Osteocyte (in vitro differentiated cells): Measurements from ENCODE around the gene SVEP1. TPM values are rescaled to one million over a fixed set of nuclear protein-coding genes. Genes with fewer than 3 reads are reported as not detected.
A peak's percentile ranks its signal among the peaks of the same experiment; 100 is the strongest.

Experiments used
- DNase-seq: peaks from one replicate; pipeline ENCODE4 v3.0.0; 2021; ENCODE audit warnings: mixed read lengths; ENCODE audit not compliant: unreplicated experiment; ENCODE audit errors: extremely low spot score
- H3K27ac Mint-ChIP-seq: one replicate; pipeline ENCODE4 v1.8.0; 2021; ENCODE audit warnings: mild to moderate bottlenecking, mixed read lengths; ENCODE audit not compliant: unreplicated experiment
- H3K27me3 Mint-ChIP-seq: one replicate; pipeline ENCODE4 v1.8.0; 2021; ENCODE audit warnings: mixed read lengths; ENCODE audit not compliant: unreplicated experiment
- H3K36me3 Mint-ChIP-seq: one replicate; pipeline ENCODE4 v1.8.0; 2021; ENCODE audit warnings: mixed read lengths; ENCODE audit not compliant: unreplicated experiment
- H3K4me1 Mint-ChIP-seq: one replicate; pipeline ENCODE4 v1.8.0; 2021; ENCODE audit warnings: mixed read lengths; ENCODE audit not compliant: unreplicated experiment
- H3K4me3 Mint-ChIP-seq: one replicate; pipeline ENCODE4 v1.8.0; 2021; ENCODE audit warnings: mild to moderate bottlenecking, moderate library complexity, mixed read lengths; ENCODE audit not compliant: unreplicated experiment
- H3K9me3 Mint-ChIP-seq: one replicate; pipeline ENCODE4 v1.8.0; 2021; ENCODE audit warnings: mixed read lengths; ENCODE audit not compliant: unreplicated experiment
- CTCF ChIP-seq: fragments of 200-600 bp; sonication (generic); IDR thresholded peaks from 2 replicates; pipeline ENCODE4 v1.5.0; 2021; ENCODE audit warnings: antibody characterized with exemption, mild to moderate bottlenecking, moderate library complexity
- total RNA-seq: library from RNA; stranded (reverse); gene quantifications from 2 replicates; pipeline ENCODE4 v1.2.1, GENCODE V29; 2021

SVEP1 gene
- total RNA-seq, 1 donor from 2014 or later, result 3.1 TPM

DNA sequence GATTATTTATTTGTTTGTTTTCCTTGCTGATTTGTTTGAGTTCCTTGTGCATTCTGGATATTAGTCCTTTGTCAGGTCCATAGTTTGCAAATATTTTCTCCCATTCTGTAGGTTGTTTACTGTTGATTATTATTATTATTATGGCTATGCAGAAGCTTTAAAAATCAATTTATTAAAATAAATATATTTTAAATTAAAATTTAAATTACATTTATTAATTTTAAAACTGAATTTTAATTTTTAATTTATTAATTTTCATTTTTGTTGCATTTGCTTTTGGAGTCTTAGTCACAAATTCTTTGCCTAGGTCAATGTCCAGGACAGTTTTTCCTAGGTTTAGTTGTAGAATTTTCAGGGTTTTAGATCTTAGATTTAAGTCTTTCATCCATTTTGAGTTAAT lies 50.9 kb downstream of the SVEP1 start:
- TF ChIP-seq CTCF, result no peak
- Mint-ChIP-seq H3K4me1 (peaks cover 24% of the 10 kb centered on the region), H3K27me3 (no peaks in the 10 kb centered on the region), H3K9me3 (peaks cover 11% of the 10 kb centered on the region), H3K36me3 (peaks cover 3% of the 10 kb centered on the region), H3K27ac (no peak overlapping the region), H3K4me3 (no peak overlapping the region)
- DNase-seq, result no peak

DNA sequence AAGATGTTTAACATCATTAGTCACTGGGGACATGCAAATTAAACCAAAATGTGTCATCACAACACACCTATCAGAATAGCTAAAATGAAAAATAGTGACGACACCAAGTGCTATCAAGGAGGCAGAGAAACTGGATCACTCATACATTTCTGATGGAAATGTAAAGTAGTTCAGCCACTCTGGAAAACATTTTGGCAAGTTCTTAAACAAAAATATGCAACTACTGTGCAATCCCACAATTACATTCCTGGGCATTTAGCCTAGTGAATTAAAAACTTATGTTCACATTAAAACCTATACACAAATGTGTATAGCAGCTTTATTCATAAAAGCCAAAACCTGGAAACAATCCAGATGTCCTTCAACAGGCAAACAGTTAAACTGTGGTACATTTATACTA lies 53.1 kb downstream of the SVEP1 start:
- H3K4me3 Mint-ChIP-seq, result no peak overlapping the region
- peak overlapping the region; percentile 25 for H3K27ac Mint-ChIP-seq
- peaks cover 7% of the 10 kb centered on the region for H3K9me3 Mint-ChIP-seq
- DNase-seq, result no peak
- peaks cover 3% of the 10 kb centered on the region for H3K36me3 Mint-ChIP-seq
- no peak for TF ChIP-seq CTCF
- H3K27me3 Mint-ChIP-seq, result peaks cover 2% of the 10 kb centered on the region
- H3K4me1 Mint-ChIP-seq, result peaks cover 16% of the 10 kb centered on the region

DNA sequence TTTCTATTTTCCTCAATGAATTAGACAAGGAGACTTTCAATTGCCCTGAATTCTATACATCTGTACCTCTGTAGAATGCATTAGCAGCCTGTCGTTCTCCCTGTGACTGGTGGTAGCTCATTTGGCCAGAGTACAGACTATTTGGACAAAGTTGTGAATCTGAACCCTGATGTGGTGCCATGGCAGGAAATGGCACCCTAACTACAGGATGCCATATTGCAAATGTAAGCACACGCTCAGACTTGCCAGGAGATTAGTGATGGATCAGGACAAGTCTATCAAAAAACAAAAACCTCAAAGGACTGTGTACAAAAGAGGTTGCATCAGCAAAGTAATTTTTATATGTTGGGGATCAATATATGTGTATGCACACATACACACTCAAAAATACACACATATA lies 58.3 kb downstream of the SVEP1 start:
- H3K27me3 Mint-ChIP-seq, result peaks cover 2% of the 10 kb centered on the region
- H3K36me3 Mint-ChIP-seq, result no peaks in the 10 kb centered on the region
- no peak for DNase-seq
- no peak overlapping the region for H3K27ac Mint-ChIP-seq
- no peak overlapping the region for H3K4me3 Mint-ChIP-seq
- TF ChIP-seq CTCF, result no peak
- H3K9me3 Mint-ChIP-seq, result no peaks in the 10 kb centered on the region
- peaks cover 17% of the 10 kb centered on the region for H3K4me1 Mint-ChIP-seq

DNA sequence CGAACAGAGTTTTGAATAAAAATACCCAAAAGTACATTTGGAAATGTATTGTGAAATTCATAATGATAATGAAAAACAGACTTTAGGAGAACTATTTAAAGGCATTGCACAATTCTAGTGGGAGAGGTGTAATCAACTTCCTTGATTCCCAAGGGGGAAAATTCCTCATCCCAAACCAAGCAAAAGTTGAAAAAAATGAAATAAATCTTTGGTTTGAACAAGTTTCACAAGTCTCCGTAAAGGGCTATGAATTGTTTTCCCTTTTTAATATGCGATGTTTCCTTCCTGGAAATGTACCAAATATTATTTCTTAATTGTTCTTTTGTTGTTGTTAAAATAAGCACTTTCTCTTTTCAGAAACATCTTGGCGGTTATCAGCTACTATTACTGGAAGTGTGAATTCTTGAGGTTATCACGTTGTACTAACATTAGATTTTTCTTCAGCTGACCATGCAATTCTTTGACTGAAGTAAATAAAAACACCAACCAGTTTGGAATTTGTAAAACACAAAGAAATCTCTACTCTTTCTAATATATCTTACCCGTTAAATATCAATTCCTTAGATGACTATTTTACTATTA lies 59.3 kb downstream of the SVEP1 start:
- DNase-seq, result no peak
- H3K36me3 Mint-ChIP-seq, result no peaks in the 10 kb centered on the region
- no peak for TF ChIP-seq CTCF
- peak overlapping the region; percentile 1 for H3K27ac Mint-ChIP-seq
- H3K27me3 Mint-ChIP-seq, result peaks cover 2% of the 10 kb centered on the region
- H3K4me1 Mint-ChIP-seq, result peaks cover 14% of the 10 kb centered on the region
- H3K9me3 Mint-ChIP-seq, result no peaks in the 10 kb centered on the region
- no peak overlapping the region for H3K4me3 Mint-ChIP-seq

GRCh38 chr9:110517483-110517882 lies 62.1 kb downstream of the SVEP1 start:
- no peak for TF ChIP-seq CTCF
- peaks cover 14% of the 10 kb centered on the region for H3K4me1 Mint-ChIP-seq
- DNase-seq, result no peak
- no peak overlapping the region for H3K27ac Mint-ChIP-seq
- no peaks in the 10 kb centered on the region for H3K9me3 Mint-ChIP-seq
- no peak overlapping the region for H3K4me3 Mint-ChIP-seq
- no peaks in the 10 kb centered on the region for H3K36me3 Mint-ChIP-seq
- no peaks in the 10 kb centered on the region for H3K27me3 Mint-ChIP-seq
